ENCODE data around the gene STARD10. TPM values are rescaled to one million over a fixed set of nuclear protein-coding genes. Genes with fewer than 3 reads are reported as not detected.

The STARD10 gene
- total RNA-seq, 2 donors from 2014 or later = 122 to 209 TPM

DNA sequence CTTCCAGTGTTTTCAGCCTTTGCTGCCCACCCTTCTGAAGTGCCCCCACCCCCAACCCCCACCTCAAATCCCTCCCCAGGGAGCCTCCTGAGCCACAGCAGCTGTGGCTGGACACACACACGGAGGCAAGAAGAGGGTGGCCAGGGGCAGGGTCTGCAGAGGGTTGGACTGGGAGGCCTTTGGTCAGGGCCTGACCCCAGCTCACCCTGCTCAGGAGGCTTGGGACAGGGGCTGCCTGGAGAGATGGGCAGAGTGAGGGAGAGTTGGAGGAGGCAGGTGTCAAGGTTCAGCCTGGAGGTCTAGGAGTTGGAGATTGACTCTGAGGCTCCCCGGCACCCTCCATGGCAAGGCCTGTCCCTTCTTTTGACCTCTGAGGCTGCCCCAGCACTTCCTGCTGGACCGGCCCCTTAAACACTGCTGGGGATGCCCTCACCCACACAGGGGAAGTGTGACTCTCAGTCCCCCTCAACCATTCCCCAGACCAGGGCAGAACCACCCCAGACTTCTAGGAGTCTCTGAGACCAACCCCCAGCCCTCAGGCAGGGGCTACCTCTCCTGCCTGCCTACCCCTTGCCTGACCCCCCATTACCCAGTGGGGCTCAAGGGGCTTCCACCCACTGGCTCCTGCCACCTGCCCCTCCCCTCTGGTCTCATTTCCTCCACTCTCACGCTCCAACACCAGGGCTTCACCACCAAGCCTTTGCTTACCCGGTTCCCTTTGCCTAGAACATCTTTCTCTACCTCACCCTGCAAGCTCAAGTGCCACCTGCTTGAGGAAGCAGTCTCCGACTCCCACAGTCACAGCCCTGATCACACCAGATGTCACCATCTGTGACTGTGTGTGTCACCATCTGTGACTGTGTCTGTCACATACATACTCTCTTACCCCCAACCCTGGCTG, 50.3 kb downstream of the STARD10 start:
- 75 to 95% methylated on average over 5 to 6 of the region's 6 CpGs for WGBS, 2 donors
- Histone ChIP-seq H3K36me3 (replicated peaks in 1 of 2; ENCODE audit: insufficient read depth in 1 of 2, low read depth in 2 of 2) (no peaks in the 10 kb centered on the region), H3K27ac (no peak overlapping the region), H3K9me3 (no peaks in the 10 kb centered on the region), H3K4me1 (no peaks in the 10 kb centered on the region), H3K4me3 (no peak overlapping the region), H3K27me3 (no peaks in the 10 kb centered on the region)
- intact Hi-C loops (cut with DNase I) = no loop called here
- DNase-seq (no peak), ATAC-seq (no peak)
- TF ChIP-seq, protein P1, sequence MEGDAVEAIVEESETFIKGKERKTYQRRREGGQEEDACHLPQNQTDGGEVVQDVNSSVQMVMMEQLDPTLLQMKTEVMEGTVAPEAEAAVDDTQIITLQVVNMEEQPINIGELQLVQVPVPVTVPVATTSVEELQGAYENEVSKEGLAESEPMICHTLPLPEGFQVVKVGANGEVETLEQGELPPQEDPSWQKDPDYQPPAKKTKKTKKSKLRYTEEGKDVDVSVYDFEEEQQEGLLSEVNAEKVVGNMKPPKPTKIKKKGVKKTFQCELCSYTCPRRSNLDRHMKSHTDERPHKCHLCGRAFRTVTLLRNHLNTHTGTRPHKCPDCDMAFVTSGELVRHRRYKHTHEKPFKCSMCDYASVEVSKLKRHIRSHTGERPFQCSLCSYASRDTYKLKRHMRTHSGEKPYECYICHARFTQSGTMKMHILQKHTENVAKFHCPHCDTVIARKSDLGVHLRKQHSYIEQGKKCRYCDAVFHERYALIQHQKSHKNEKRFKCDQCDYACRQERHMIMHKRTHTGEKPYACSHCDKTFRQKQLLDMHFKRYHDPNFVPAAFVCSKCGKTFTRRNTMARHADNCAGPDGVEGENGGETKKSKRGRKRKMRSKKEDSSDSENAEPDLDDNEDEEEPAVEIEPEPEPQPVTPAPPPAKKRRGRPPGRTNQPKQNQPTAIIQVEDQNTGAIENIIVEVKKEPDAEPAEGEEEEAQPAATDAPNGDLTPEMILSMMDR (IDR thresholded peaks at IDR 0.05) = no peak
- no peak for TF ChIP-seq POLR2A (IDR thresholded peaks at IDR 0.05)

GRCh38 chr11:72742513-72743320, 51.1 kb downstream of the STARD10 start:
- Histone ChIP-seq H3K27ac (no peak overlapping the region), H3K4me3 (no peak overlapping the region), H3K9me3 (no peaks in the 10 kb centered on the region), H3K27me3 (no peaks in the 10 kb centered on the region), H3K36me3 (replicated peaks in 1 of 2; ENCODE audit: insufficient read depth in 1 of 2, low read depth in 2 of 2) (no peaks in the 10 kb centered on the region), H3K4me1 (no peaks in the 10 kb centered on the region)
- ATAC-seq (no peak), DNase-seq (no peak)
- 81 to 84% methylated on average over 7 of the region's 7 CpGs for WGBS, 2 donors
- intact Hi-C loops (cut with DNase I) = no loop called here
- TF ChIP-seq POLR2A (IDR thresholded peaks at IDR 0.05) = no peak
- TF ChIP-seq, protein P1 (IDR thresholded peaks at IDR 0.05) = no peak

DNA sequence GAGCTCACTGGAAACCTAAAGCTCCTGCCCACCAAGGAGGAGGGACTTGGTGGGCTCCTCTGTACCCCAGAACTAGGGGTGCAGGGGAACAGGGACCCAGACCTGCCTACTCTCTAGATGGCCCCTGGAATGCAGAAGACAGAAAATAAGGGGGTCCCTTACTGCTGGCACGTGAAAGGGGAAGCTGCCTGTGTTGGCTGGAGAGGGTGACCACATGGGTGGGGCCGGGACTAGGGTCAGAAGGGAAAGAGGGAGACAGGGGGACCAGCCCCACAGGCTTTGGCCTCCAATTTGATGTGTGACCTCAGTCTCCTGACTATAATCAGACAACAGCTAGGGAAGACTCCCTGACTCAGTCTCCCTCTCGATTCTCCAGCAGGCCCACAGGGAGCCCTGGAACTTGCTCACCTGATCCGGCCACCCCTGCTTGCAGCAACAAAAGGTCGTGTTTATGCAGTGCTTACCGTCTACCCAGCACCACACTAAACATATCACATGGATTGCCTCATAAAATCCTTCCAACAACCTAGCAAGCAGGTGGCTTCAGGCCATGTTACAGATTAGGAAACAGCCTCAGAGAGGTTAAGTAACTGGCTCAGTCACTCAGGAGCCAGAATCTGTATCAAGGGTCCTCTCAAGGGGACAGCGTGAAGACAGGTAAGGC, 51.9 kb downstream of the STARD10 start:
- no peaks in the 10 kb centered on the region for H3K27me3 ChIP-seq
- no peak for ATAC-seq
- H3K4me3 ChIP-seq = no peak overlapping the region
- no peaks in the 10 kb centered on the region for H3K36me3 ChIP-seq (replicated peaks in 1 of 2; ENCODE audit: insufficient read depth in 1 of 2, low read depth in 2 of 2)
- no peaks in the 10 kb centered on the region for H3K9me3 ChIP-seq
- no peak for TF ChIP-seq POLR2A (IDR thresholded peaks at IDR 0.05)
- TF ChIP-seq, protein P1 (IDR thresholded peaks at IDR 0.05) = no peak
- intact Hi-C loops (cut with DNase I) = no loop called here
- no peaks in the 10 kb centered on the region for H3K4me1 ChIP-seq
- 55 to 80% methylated on average over 3 to 7 of the region's 7 CpGs for WGBS, 2 donors
- DNase-seq = no peak
- H3K27ac ChIP-seq = peak overlapping the region in 1 of 4 donors; percentile 42

GRCh38 chr11:72741429-72741833, 52.4 kb downstream of the STARD10 start:
- intact Hi-C loops (cut with DNase I) = no loop called here
- no peak overlapping the region for H3K4me3 ChIP-seq
- H3K27ac ChIP-seq = peak overlapping the region in 1 of 4 donors; percentile 42
- TF ChIP-seq, protein P1 (IDR thresholded peaks at IDR 0.05) = no peak
- no peak for TF ChIP-seq POLR2A (IDR thresholded peaks at IDR 0.05)
- ATAC-seq (no peak), DNase-seq (peak in 1 of 4 donors; percentile 65)
- peaks cover 3% of the 10 kb centered on the region for H3K4me1 ChIP-seq
- no peaks in the 10 kb centered on the region for H3K9me3 ChIP-seq
- H3K27me3 ChIP-seq = no peaks in the 10 kb centered on the region
- 85 to 90% methylated on average over 2 to 8 of the region's 8 CpGs for WGBS, 2 donors
- H3K36me3 ChIP-seq (replicated peaks in 1 of 2; ENCODE audit: insufficient read depth in 1 of 2, low read depth in 2 of 2) = no peaks in the 10 kb centered on the region
